GM21529 (cell line): ENCODE data around the gene CD44.

Experiments used
- ATAC-seq: cut with Tn5 transposase; IDR thresholded peaks from one replicate; pipeline ENCODE4 v1.9.1; 2021; ENCODE audit not compliant: unreplicated experiment

Gene CD44

DNA sequence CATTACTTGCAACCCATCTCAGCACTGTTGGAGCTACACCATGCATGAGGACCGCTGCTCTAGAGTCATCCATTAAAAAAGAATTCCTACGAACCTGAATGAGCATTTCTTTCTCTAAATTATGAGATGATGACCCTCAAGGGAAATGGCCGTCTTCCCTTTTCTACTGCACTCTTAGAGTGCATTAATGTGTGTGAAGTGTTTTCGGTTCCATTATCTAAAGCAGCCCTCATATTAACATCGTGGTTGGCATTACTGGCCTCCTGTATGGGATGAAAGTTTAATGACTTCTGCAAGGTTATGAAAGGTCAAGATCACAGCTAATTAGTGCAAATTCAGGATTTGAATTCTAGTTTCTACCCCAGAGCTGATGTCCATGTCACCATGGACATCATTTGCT, 16.7 kb downstream of the CD44 start:
- ATAC-seq: no peak

- ATAC-seq: no peak
These were observed 19.1 kb downstream of the CD44 start for GRCh38 chr11:35157814-35158700.

- ATAC-seq: no peak
These were observed 19.9 kb downstream of the CD44 start for GRCh38 chr11:35158701-35159510.

- no peak for ATAC-seq
These were observed 21.4 kb downstream of the CD44 start for GRCh38 chr11:35160246-35160824.

- no peak for ATAC-seq
These were observed 22.1 kb downstream of the CD44 start for GRCh38 chr11:35160902-35161597.

- ATAC-seq: no peak
These were observed 23.8 kb downstream of the CD44 start for GRCh38 chr11:35162745-35163144.

DNA sequence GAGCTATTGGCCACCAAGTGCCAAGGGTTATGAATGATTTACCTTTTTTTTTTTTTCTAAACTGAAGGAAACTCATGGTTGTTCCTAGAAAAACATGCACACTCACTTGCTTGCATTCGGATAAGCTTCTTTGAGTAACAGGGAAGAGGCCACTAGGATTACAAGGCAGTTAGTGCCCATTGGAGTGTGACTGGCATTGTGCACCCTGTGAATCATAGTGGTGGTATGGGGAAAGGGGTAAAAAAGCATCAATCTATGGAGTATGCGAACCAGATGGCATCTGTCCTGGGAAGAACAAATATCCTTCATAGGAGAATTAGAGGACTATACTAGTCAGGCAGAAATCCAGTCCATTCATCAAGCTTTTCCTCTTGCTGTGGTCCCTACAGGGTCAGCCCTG, 24.2 kb downstream of the CD44 start:
- no peak for ATAC-seq

- peak; percentile 33 for ATAC-seq
These were observed 24.9 kb downstream of the CD44 start for GRCh38 chr11:35163702-35164496.

DNA sequence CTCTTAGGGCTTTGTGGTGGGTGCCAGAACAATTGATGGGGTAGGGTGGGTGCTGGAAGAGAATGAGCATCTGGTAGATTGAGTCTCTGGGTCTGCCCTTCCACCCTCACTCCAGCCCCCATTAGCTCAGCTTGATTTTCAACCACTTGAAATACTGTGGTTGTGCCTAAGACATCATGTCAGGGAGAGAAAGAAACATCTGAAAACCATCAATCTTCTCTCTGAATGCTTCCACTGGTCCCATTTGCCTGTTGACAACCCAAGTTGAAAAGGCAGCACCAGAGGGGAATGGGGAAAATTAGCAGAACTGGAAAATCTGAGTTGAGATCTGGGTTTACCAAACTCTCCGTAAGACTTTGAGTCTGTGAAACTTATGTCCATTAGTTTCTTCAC, 26.1 kb downstream of the CD44 start:
- ATAC-seq: no peak

DNA sequence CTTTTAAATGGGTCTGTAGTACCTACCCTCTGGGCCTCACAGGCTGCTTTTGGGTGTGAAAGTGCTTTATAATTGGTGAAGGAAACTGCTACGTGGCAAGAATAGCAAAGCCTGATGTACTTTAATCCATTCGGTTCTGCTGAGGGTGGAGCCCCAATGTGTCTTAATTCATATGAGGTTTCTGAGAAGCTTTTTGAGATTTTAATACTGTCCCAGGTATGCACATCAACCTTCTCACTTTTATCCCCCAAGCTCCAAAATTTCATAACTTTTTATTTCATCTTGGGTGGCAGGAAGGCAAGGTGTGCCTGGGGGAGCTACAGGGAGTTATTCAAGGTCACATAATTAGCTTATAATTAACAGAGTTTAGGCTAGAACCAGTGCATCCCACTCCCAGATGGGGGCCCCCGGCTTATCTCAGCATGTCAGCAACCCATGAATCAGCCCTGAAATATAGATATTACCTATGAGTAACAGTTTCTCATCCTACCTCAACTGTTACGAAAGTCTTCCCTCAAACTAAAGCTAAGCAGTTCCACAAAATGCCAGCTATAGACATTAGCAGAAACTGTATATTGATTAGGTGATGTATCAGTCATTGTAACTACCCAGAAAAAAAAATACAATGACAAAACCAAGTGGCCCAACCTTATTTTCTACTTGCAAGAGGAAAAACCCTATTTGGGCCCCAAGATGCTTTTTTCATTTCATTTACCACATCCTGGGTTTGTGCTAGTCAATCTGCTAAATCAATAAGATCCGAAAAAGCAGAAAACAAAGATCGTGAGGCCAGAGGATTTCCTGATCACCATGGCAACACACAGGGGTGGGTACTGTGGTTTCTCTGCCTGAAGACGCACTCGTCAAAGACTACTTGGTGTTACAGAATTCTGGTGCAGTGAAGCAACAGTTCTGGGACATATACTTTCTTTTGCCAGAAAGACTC, 26.7 kb downstream of the CD44 start:
- peak; percentile 78 for ATAC-seq

DNA sequence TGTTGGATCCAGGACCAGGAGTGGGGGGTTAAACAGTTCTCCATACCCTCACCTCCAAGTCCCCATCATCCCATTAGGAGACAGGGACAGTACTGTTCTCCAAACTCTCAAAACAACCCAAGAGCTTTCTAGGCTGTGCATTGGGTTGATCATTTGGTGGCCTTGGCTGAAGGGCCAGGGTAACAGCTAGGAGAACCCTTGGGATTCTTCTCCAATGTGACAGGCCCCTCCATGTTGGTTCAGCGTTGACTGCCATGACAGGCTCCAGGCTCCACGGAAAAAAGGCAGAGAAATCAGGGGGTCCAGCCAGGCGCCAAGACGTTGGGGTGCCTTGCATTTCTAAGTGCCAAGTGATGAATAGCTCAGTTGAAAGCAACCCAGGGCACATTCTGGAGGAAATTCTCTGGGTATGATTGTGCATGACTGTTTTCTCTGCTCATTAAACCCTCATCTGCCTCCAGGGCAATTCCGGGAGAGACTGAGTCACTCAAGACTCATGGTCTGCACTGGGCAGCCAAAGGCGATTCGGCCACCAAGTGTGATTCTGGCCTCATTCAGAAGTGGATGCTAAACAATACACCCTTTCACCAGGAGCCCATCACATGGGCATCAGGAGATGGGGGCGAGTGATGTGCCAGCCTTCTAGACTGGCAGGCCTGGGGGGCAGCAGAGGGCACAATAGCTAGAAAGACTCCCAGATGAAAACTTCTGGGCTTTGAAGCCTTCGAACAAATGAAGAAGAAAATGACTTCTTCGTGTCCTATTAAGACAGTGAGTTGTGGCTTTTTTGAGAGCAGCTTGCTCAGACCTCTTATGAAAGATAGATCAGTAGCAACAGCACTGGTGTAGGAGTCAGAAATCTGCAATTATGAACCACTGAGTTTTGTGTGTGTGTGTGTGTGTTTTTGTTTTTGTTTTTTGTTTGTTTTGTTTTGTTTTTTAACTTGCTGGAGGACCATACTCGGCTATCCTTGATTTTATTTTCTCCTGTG, 27.7 kb downstream of the CD44 start:
- ATAC-seq: peak; percentile 3

- ATAC-seq: no peak
These were observed 28.5 kb downstream of the CD44 start for GRCh38 chr11:35167426-35167954.

GRCh38 chr11:35168671-35169070, 29.7 kb downstream of the CD44 start:
- ATAC-seq: no peak

GRCh38 chr11:35169112-35169511, 30.1 kb downstream of the CD44 start:
- ATAC-seq: no peak

DNA sequence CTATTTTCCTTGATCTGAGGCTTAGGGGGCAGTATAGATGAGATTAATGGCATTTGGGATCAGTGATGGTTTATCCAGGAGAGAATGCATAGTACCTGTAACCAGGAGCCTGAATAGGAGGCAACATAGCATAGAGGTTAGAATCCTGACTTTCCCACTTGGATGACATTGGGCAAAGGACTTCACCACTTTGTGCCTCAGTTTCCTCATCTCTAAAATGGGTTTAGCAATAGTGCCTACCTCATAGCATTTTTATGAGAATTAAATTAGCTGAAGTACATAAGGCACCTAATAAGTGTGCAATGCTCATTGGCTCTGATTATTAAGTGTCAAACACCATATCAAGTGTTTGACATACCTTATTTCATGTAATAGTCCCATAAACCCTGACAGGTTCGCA, 30.8 kb downstream of the CD44 start:
- ATAC-seq: no peak

DNA sequence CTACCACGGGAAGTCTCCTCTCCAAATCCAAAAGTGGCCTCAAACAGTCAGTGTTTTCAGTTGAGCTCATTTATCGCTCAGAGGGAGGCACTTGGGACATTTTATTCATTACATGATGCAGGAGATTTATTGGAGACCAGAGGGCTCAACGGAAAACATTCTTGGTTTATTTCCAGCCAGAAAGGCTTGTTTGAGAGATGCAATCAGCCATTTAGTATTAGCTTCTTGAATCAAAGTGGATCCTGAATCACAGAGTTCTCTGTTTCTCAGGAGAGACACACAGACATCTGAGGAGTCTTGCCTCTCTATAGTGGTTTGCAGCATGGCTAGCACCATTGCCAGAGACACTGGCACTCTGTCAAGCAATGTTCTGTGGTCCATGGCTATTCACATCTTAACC, 31.5 kb downstream of the CD44 start:
- no peak for ATAC-seq

DNA sequence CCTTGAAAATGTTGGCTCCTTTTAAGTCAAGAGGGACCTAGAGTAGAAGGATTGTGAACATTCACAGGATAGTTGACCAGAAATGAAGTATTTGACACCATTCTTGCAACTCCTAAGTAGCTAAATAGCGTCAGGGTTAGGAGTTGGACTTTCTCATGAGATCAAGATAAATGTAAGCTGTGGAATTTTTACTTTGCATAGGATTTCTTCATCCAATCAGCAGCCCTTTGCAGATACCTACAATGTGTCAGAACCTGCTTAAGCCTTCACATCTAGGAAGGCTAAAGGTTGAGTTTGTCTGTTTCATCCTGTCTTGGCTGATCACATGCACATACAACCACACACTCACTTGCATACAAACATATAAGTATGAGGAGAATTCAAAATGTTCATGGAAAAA, 32.3 kb downstream of the CD44 start:
- ATAC-seq: no peak

DNA sequence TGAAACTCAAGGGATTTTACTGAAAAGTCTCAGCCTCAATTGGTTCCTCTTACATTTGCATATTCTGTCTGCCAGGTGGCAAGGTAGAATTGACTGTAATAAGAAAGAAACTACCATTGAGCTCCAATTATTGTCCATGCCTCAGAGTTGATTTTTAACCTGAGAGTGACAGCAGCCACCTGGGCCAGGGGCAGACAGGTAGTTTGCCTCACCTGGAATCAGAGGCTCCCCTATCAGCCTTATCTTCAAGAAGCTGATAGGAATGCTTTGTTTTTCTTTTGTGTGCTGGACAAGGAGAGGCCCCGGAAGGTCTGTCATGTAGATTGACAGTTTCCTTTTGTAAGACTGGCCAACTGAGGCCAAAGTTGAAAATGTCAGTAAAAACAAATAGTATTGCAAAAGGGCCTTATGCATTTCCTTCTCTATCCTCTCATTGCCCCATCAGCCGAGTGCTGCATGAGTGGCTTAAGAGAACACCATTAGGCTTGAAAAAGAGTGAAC, 34.1 kb downstream of the CD44 start:
- peak; percentile 60 for ATAC-seq
